Measurements from ENCODE around the gene LBR.

LBR gene

DNA sequence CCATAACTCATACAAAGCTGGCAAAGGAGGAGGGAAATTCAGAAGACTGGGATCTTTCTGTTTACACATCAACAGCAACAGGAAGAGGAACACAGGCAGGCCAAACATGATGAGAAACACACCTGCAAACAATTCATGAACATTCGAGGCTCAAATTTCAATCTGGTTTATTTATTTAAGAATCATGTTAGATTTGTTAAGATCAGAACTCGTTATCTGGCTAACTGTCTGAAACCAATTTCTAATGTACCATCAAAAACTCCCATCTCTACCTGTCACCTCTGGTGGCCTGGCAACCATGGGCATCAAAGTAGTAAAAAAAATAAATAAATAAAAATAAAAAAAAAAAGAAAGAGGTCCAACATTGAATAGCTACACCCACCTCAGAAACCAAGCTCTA, 9.8 kb downstream of the LBR start:
- no peaks in the 10 kb centered on the region for H3K4me1 ChIP-seq (ENCODE audit: control insufficient read depth, insufficient read depth, low read length)
- DNase-seq (ENCODE audit: low read depth, low spot score) = no peak
- H3K27me3 ChIP-seq (ENCODE audit: control insufficient read depth, insufficient read depth, low read length) = no peaks in the 10 kb centered on the region
- H3K9me3 ChIP-seq (ENCODE audit: control insufficient read depth, insufficient read depth, low read length) = no peaks in the 10 kb centered on the region
- peaks cover 3% of the 10 kb centered on the region; the same call in 1 of the 2 replicates for H3K36me3 ChIP-seq (ENCODE audit: control insufficient read depth, insufficient read depth, low read length)
- no CpG with 5 or more reads among the region's 2 CpGs for WGBS (ENCODE audit: insufficient coverage, insufficient read length)
- H3K27ac ChIP-seq (ENCODE audit: low read length) = no peak overlapping the region
- H3K4me3 ChIP-seq (ENCODE audit: low read length) = no peak overlapping the region

DNA sequence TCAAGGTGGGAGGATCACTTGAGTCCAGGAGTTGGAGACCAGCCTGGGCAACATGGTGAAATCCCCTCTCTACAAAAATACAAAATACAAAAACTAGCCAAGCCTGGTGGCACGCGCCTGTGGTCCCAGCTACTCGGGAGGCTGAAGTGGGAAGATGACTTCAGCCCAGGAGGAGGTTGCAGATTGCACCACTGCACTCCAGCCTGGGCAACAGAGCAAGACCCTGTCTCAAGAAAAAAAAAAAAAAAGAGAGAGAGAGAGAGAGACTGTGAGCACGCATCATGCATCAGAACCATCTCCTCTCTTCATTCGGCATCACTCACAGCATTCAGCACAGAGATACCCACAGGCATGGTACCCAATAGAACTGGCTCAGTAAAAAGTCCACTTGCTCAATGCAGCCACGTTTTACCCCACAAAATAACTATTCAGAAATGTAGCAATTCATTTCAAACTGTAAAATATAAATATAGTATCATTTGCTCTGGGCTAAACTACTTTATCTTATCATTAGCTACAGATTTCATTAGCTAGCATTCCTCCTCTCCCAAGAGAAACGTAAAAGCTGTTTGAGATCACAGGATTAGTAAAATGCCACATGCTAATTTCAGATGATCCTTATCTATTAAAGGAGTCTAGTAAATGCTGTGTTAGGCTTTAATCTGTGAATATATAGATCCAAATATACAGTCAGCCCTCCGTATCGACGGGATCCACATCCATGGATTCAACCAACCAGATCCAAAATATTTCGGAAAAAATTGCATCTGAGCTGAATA, 11.7 kb downstream of the LBR start:
- no peak overlapping the region for H3K27ac ChIP-seq (ENCODE audit: low read length)
- WGBS (ENCODE audit: insufficient coverage, insufficient read length) = no CpG with 5 or more reads among the region's 11 CpGs

DNA sequence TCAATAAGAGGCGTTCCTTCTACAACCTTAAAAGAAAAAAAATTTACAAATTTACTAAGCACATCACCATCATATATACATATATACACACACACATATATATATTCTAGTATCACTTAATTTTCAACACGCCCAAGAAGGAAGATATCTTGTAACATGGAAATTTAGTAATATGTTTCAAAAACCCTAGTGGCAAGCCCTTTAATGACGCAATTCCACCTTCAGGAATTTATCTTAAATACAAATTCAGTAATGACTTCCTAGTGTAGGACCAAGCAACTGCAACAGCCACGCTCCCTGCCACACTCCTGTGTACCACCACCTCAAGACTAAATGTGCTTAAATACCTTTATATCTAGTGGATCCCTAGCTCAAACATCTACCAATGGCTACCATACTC, 12.5 kb downstream of the LBR start:
- Histone ChIP-seq H3K4me1 (ENCODE audit: control insufficient read depth, insufficient read depth, low read length) (no peaks in the 10 kb centered on the region), H3K9me3 (ENCODE audit: control insufficient read depth, insufficient read depth, low read length) (no peaks in the 10 kb centered on the region), H3K27ac (ENCODE audit: low read length) (no peak overlapping the region), H3K4me3 (ENCODE audit: low read length) (no peak overlapping the region), H3K27me3 (ENCODE audit: control insufficient read depth, insufficient read depth, low read length) (no peaks in the 10 kb centered on the region), H3K36me3 (ENCODE audit: control insufficient read depth, insufficient read depth, low read length) (peaks cover 6% of the 10 kb centered on the region; the same call in 1 of the 2 replicates)
- DNase-seq (ENCODE audit: low read depth, low spot score) = no peak
- WGBS (ENCODE audit: insufficient coverage, insufficient read length) = no CpG with 5 or more reads among the region's 4 CpGs

More for the DNA sequence above, 11.7 kb downstream of the LBR start:
- Histone ChIP-seq H3K9me3 (ENCODE audit: control insufficient read depth, insufficient read depth, low read length) (no peaks in the 10 kb centered on the region), H3K4me1 (ENCODE audit: control insufficient read depth, insufficient read depth, low read length) (no peaks in the 10 kb centered on the region), H3K4me3 (ENCODE audit: low read length) (no peak overlapping the region), H3K36me3 (ENCODE audit: control insufficient read depth, insufficient read depth, low read length) (peaks cover 5% of the 10 kb centered on the region; the same call in 1 of the 2 replicates), H3K27me3 (ENCODE audit: control insufficient read depth, insufficient read depth, low read length) (no peaks in the 10 kb centered on the region)
- no peak for DNase-seq (ENCODE audit: low read depth, low spot score)

DNA sequence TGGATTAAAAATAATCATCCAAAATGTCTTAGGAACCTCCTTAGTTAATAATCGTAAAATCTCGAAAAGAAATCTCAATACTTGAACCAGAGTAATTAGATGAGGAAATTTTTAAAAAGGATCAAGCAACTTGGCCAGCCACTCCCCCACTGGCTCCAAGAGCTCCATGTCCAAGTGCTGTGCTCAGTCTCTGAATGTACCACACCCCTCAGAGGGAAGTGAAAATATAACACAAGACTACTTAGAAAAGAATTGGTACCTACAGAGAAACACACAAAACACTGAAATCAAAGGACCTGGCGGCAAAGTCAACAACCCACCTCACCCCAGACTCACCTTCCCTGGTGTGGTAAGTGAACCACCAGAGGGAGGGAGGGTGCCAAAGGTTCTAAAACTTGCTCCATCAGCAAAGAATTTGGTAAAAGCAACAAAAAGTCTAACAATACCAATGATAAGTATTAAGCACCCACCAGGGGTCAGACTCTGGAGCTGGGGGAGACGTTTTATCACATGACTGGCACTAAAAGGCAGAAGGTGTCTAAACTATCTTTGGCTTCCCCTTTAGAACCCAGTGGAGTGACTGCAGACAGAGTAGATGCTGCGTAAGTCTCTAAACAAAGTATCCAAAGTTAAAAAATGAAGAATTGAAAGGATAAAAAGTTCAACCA, 14.0 kb downstream of the LBR start:
- no peak for DNase-seq (ENCODE audit: low read depth, low spot score)
- H3K4me1 ChIP-seq (ENCODE audit: control insufficient read depth, insufficient read depth, low read length) = no peaks in the 10 kb centered on the region
- WGBS (ENCODE audit: insufficient coverage, insufficient read length) = no CpG with 5 or more reads among the region's 5 CpGs
- H3K27me3 ChIP-seq (ENCODE audit: control insufficient read depth, insufficient read depth, low read length) = no peaks in the 10 kb centered on the region
- no peaks in the 10 kb centered on the region for H3K9me3 ChIP-seq (ENCODE audit: control insufficient read depth, insufficient read depth, low read length)
- H3K4me3 ChIP-seq (ENCODE audit: low read length) = no peak overlapping the region
- peaks cover 7% of the 10 kb centered on the region; the same call in 1 of the 2 replicates for H3K36me3 ChIP-seq (ENCODE audit: control insufficient read depth, insufficient read depth, low read length)
- H3K27ac ChIP-seq (ENCODE audit: low read length) = no peak overlapping the region

DNA sequence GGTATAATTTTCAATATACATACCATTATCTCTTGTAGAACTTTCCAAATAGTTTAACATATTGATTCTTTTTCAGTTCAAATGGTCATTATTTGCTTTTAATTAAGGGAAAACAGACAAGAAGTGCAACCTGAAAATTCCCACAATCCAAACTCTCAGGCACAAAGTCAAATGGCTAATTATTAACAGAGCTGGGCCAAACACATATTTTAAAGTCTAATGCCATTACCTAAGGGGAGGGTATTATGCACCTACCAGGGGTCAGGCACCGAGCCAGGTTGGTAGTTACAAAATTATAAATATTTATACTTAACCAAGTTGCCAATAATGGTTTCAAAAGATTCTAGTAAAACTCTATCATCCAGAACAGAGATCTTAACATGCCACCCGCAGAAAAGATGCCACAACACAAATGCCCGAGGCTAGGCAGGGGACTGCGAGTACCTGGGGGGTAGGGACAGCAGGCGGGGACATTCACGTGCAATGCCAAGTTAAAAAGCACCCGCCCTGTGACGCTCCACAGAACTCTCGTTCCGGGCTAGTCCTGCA, 15.0 kb downstream of the LBR start:
- DNase-seq (ENCODE audit: low read depth, low spot score) = no peak
- Histone ChIP-seq H3K9me3 (ENCODE audit: control insufficient read depth, insufficient read depth, low read length) (no peaks in the 10 kb centered on the region), H3K27ac (ENCODE audit: low read length) (no peak overlapping the region), H3K4me3 (ENCODE audit: low read length) (no peak overlapping the region), H3K27me3 (ENCODE audit: control insufficient read depth, insufficient read depth, low read length) (no peaks in the 10 kb centered on the region), H3K4me1 (ENCODE audit: control insufficient read depth, insufficient read depth, low read length) (no peaks in the 10 kb centered on the region), H3K36me3 (ENCODE audit: control insufficient read depth, insufficient read depth, low read length) (peaks cover 7% of the 10 kb centered on the region; the same call in 1 of the 2 replicates)
- WGBS (ENCODE audit: insufficient coverage, insufficient read length) = no CpG with 5 or more reads among the region's 10 CpGs

DNA sequence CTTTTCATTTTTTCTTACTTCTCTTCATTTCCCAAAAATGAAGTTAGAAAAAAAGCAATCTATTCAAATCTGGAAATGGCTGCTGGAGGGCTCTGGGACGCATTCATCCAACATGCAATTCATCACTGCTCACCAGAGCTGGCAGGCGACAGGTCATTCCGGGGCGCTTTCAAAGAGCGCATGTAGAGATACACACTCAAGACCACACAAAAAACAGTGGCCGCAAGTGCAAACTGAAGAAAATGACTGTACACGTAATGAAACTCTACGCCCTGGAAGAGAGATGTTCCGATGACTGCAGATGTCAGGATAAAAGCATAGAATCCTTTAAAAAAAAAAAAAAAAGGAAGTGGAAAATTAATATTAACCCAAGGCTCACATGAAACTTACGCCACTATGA, 15.5 kb downstream of the LBR start:
- peaks cover 7% of the 10 kb centered on the region; the same call in 1 of the 2 replicates for H3K36me3 ChIP-seq (ENCODE audit: control insufficient read depth, insufficient read depth, low read length)

DNA sequence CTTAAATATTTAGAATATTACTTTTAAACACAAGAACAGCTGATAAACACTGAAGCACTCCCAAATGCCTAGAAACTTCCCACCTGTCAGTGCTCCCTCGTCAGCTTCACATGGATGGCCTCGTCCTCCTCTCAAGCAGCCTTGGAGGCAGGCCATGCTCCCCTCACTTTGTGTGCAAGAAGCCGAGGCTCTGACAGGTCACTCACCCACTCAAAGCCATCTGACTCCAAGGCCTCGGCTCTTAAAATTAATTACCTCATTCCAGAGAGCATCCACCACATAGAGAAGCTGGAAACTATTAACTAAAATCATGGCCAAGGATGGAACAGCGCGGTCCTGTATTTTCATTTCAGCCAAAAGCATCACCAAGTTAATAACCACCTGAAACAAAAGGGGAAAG, 17.8 kb downstream of the LBR start:
- Histone ChIP-seq H3K4me3 (ENCODE audit: low read length) (no peak overlapping the region), H3K27ac (ENCODE audit: low read length) (no peak overlapping the region), H3K27me3 (ENCODE audit: control insufficient read depth, insufficient read depth, low read length) (no peaks in the 10 kb centered on the region), H3K4me1 (ENCODE audit: control insufficient read depth, insufficient read depth, low read length) (no peaks in the 10 kb centered on the region), H3K9me3 (ENCODE audit: control insufficient read depth, insufficient read depth, low read length) (no peaks in the 10 kb centered on the region), H3K36me3 (ENCODE audit: control insufficient read depth, insufficient read depth, low read length) (peaks cover 7% of the 10 kb centered on the region; the same call in 1 of the 2 replicates)
- no peak for DNase-seq (ENCODE audit: low read depth, low spot score)
- WGBS (ENCODE audit: insufficient coverage, insufficient read length) = no CpG with 5 or more reads among the region's 6 CpGs

More for the DNA sequence above, 15.5 kb downstream of the LBR start:
- Histone ChIP-seq H3K9me3 (ENCODE audit: control insufficient read depth, insufficient read depth, low read length) (no peaks in the 10 kb centered on the region), H3K4me1 (ENCODE audit: control insufficient read depth, insufficient read depth, low read length) (no peaks in the 10 kb centered on the region), H3K27ac (ENCODE audit: low read length) (no peak overlapping the region), H3K27me3 (ENCODE audit: control insufficient read depth, insufficient read depth, low read length) (no peaks in the 10 kb centered on the region), H3K4me3 (ENCODE audit: low read length) (no peak overlapping the region)
- no peak for DNase-seq (ENCODE audit: low read depth, low spot score)
- no CpG with 5 or more reads among the region's 10 CpGs for WGBS (ENCODE audit: insufficient coverage, insufficient read length)

DNA sequence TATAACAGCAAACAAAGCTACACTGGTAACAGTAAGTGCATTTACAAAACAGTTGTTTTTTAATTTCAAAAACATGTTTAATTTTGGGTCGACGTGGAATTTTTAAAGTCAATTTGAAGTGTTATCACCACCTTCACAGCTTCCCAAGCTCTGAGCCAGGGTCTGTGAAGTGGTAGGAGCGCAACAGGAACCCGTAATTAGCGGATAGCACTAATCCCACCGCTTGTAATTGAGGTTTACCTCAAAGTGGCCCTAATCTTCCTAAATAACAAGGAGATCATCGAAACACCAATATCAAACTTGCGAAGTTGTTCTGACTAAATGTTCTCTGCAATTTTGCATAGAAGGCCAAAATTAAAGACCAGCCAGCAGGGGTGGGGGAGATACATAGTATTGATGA, 18.8 kb downstream of the LBR start:
- H3K27me3 ChIP-seq (ENCODE audit: control insufficient read depth, insufficient read depth, low read length) = no peaks in the 10 kb centered on the region
- no CpG with 5 or more reads among the region's 8 CpGs for WGBS (ENCODE audit: insufficient coverage, insufficient read length)
- DNase-seq (ENCODE audit: low read depth, low spot score) = no peak
- H3K4me1 ChIP-seq (ENCODE audit: control insufficient read depth, insufficient read depth, low read length) = no peaks in the 10 kb centered on the region
- peaks cover 5% of the 10 kb centered on the region; the same call in 1 of the 2 replicates for H3K36me3 ChIP-seq (ENCODE audit: control insufficient read depth, insufficient read depth, low read length)
- no peak overlapping the region for H3K27ac ChIP-seq (ENCODE audit: low read length)
- H3K9me3 ChIP-seq (ENCODE audit: control insufficient read depth, insufficient read depth, low read length) = no peaks in the 10 kb centered on the region
- no peak overlapping the region for H3K4me3 ChIP-seq (ENCODE audit: low read length)

DNA sequence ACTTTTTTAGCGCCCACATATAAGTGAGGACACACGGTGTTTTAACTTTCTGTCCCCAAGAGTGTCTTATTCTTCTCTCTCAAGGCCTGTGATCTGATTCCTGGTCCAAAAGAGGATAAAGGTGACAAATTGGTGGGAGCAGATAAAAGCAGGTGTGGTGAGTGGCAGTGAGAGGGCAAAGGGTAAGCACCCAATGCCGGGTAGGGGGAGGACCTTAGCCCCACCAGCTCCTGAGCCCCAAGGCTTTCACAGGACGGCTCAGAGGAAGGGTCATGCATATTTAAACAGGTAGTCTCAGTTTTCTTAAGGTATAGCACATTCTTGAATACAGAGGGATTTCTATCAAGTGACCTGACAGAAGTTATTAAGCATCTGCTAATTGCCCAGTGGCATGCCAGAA, 19.6 kb downstream of the LBR start:
- no peaks in the 10 kb centered on the region for H3K9me3 ChIP-seq (ENCODE audit: control insufficient read depth, insufficient read depth, low read length)
- 100% methylated on average over 1 of the region's 4 CpGs for WGBS (ENCODE audit: insufficient coverage, insufficient read length)
- no peak for DNase-seq (ENCODE audit: low read depth, low spot score)
- H3K27me3 ChIP-seq (ENCODE audit: control insufficient read depth, insufficient read depth, low read length) = no peaks in the 10 kb centered on the region
- H3K4me1 ChIP-seq (ENCODE audit: control insufficient read depth, insufficient read depth, low read length) = no peaks in the 10 kb centered on the region
- H3K4me3 ChIP-seq (ENCODE audit: low read length) = no peak overlapping the region
- H3K27ac ChIP-seq (ENCODE audit: low read length) = no peak overlapping the region
- peaks cover 5% of the 10 kb centered on the region; the same call in 1 of the 2 replicates for H3K36me3 ChIP-seq (ENCODE audit: control insufficient read depth, insufficient read depth, low read length)

DNA sequence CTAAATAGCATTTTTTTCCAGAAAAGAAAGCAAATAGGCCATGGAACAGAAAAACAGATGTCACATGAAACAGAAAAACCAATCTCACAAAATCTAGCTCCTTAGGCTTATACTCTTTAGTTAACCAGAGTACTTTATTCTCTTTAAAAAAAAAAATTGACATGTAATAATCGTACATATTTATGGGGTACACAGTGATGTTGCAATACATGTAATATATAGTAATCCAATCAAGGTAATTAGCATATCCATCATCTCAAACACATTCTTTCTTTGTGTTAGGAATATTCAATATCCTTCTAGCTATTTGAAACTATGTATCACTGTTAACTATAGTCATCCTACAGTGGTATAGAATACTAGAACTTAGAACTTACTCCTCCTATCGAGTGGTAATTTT, 20.1 kb downstream of the LBR start:
- H3K4me3 ChIP-seq (ENCODE audit: low read length) = no peak overlapping the region
- H3K36me3 ChIP-seq (ENCODE audit: control insufficient read depth, insufficient read depth, low read length) = peaks cover 5% of the 10 kb centered on the region; the same call in 1 of the 2 replicates
- no CpG with 5 or more reads among the region's 2 CpGs for WGBS (ENCODE audit: insufficient coverage, insufficient read length)
- H3K4me1 ChIP-seq (ENCODE audit: control insufficient read depth, insufficient read depth, low read length) = no peaks in the 10 kb centered on the region
- DNase-seq (ENCODE audit: low read depth, low spot score) = no peak
- H3K27ac ChIP-seq (ENCODE audit: low read length) = no peak overlapping the region
- no peaks in the 10 kb centered on the region for H3K9me3 ChIP-seq (ENCODE audit: control insufficient read depth, insufficient read depth, low read length)
- no peaks in the 10 kb centered on the region for H3K27me3 ChIP-seq (ENCODE audit: control insufficient read depth, insufficient read depth, low read length)
